ENCODE data around the gene SNN. TPM values are rescaled to one million over a fixed set of nuclear protein-coding genes. Genes with fewer than 3 reads are reported as not detected.
A peak's percentile ranks its signal among the peaks of the same experiment; 100 is the strongest.

Gene SNN
- total and polyA plus RNA-seq, 4 donors, result 58.1 to 223 (median 140) TPM

- H3K9me3 ChIP-seq (ENCODE audit: control insufficient read depth, insufficient read depth, low read length), result no peaks in the 10 kb centered on the region
- no peak overlapping the region for H3K27ac ChIP-seq (ENCODE audit: low read depth, low read length)
- no peak for DNase-seq (ENCODE audit: low read depth in 4 of 6, low spot score in 6 of 6)
- no peaks in the 10 kb centered on the region for H3K27me3 ChIP-seq (ENCODE audit: control insufficient read depth, insufficient read depth, low read length)
- no peak overlapping the region for H3K4me3 ChIP-seq (ENCODE audit: low read depth, low read length)
- peaks cover 47% of the 10 kb centered on the region for H3K36me3 ChIP-seq (ENCODE audit: control insufficient read depth, insufficient read depth, low read length)
- H3K4me1 ChIP-seq (ENCODE audit: control insufficient read depth, insufficient read depth, low read length), result peaks cover 4% of the 10 kb centered on the region
- 96% methylated on average over 9 of the region's 12 CpGs for WGBS (ENCODE audit: insufficient coverage)
These were observed 28.2 kb downstream of the SNN start for GRCh38 chr16:11696266-11697012.

- H3K9me3 ChIP-seq (ENCODE audit: control insufficient read depth, insufficient read depth, low read length), result no peaks in the 10 kb centered on the region
- H3K27ac ChIP-seq (ENCODE audit: low read depth, low read length), result no peak overlapping the region
- 90% methylated on average over 12 of the region's 12 CpGs for WGBS (ENCODE audit: insufficient coverage)
- H3K4me3 ChIP-seq (ENCODE audit: low read depth, low read length), result no peak overlapping the region
- peaks cover 42% of the 10 kb centered on the region for H3K36me3 ChIP-seq (ENCODE audit: control insufficient read depth, insufficient read depth, low read length)
- no peaks in the 10 kb centered on the region for H3K27me3 ChIP-seq (ENCODE audit: control insufficient read depth, insufficient read depth, low read length)
- peak in 1 of 6 donors; percentile 82 for DNase-seq (ENCODE audit: low read depth in 4 of 6, low spot score in 6 of 6)
- H3K4me1 ChIP-seq (ENCODE audit: control insufficient read depth, insufficient read depth, low read length), result no peaks in the 10 kb centered on the region
These were observed 29.1 kb downstream of the SNN start for GRCh38 chr16:11697319-11697718.

DNA sequence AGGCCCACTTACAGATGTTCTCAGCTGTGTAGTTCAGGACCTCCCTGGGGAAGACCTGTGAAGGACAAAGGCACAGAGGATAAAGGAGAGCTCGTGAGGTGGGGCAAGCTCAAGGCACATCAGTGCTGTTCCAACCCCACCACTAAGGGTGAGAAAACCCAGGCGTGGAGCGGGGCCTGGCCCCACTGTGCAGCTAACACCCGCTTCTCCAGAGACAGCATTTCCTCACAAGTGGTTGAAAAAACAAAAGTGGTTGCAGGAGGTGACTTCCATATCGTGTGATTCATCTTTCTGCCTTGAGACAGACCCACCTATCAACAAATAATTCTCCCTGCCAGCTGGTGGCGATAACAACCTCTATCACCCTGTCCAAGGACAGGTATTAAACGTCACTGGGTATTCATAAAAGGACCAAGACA is 30.0 kb downstream of the SNN start:
- DNase-seq (ENCODE audit: low read depth in 4 of 6, low spot score in 6 of 6), result no peak
- Histone ChIP-seq H3K27ac (ENCODE audit: low read depth, low read length) (no peak overlapping the region), H3K36me3 (ENCODE audit: control insufficient read depth, insufficient read depth, low read length) (peaks cover 40% of the 10 kb centered on the region), H3K9me3 (ENCODE audit: control insufficient read depth, insufficient read depth, low read length) (no peaks in the 10 kb centered on the region), H3K27me3 (ENCODE audit: control insufficient read depth, insufficient read depth, low read length) (no peaks in the 10 kb centered on the region), H3K4me1 (ENCODE audit: control insufficient read depth, insufficient read depth, low read length) (no peaks in the 10 kb centered on the region), H3K4me3 (ENCODE audit: low read depth, low read length) (no peak overlapping the region)
- 83% methylated on average over 3 of the region's 7 CpGs for WGBS (ENCODE audit: insufficient coverage)

DNA sequence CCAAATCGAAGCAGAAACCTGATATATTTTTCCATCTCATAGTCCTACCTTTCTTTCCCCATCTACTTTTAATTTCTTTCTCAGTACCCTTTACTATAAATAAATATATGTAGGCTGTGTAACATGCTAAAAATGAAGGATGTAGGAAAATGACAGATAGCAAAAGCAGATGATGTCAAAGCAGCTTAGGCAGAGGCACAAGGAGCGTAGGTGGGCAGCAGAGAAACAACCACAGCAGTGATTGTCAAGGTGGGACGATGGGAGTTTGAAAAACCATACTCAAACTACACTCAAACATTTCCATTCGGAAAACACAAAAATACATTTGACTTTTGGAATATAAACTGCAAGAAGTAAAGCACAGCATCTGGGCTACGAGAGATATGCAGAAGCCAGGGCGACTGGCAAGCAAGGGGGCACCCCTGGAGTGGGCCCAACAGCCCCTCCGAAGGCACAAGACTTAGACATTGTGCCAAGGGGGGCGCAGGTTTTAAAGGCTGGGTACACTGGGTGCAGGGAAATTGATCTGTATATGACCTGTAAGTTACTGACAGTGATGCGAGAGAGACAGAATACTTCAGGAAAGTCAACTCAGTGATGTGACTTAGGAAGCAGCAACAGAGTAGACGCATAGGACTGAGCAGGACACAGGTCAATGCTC is 31.1 kb downstream of the SNN start:
- Histone ChIP-seq H3K36me3 (ENCODE audit: control insufficient read depth, insufficient read depth, low read length) (peaks cover 40% of the 10 kb centered on the region), H3K27ac (ENCODE audit: low read depth, low read length) (no peak overlapping the region), H3K27me3 (ENCODE audit: control insufficient read depth, insufficient read depth, low read length) (no peaks in the 10 kb centered on the region), H3K9me3 (ENCODE audit: control insufficient read depth, insufficient read depth, low read length) (no peaks in the 10 kb centered on the region), H3K4me3 (ENCODE audit: low read depth, low read length) (no peak overlapping the region), H3K4me1 (ENCODE audit: control insufficient read depth, insufficient read depth, low read length) (no peaks in the 10 kb centered on the region)
- DNase-seq (ENCODE audit: low read depth in 4 of 6, low spot score in 6 of 6), result no peak
- 91% methylated on average over 6 of the region's 10 CpGs for WGBS (ENCODE audit: insufficient coverage)

- Histone ChIP-seq H3K4me3 (ENCODE audit: low read depth, low read length) (no peak overlapping the region), H3K36me3 (ENCODE audit: control insufficient read depth, insufficient read depth, low read length) (peaks cover 37% of the 10 kb centered on the region), H3K27ac (ENCODE audit: low read depth, low read length) (no peak overlapping the region), H3K27me3 (ENCODE audit: control insufficient read depth, insufficient read depth, low read length) (no peaks in the 10 kb centered on the region), H3K4me1 (ENCODE audit: control insufficient read depth, insufficient read depth, low read length) (no peaks in the 10 kb centered on the region), H3K9me3 (ENCODE audit: control insufficient read depth, insufficient read depth, low read length) (no peaks in the 10 kb centered on the region)
- no peak for DNase-seq (ENCODE audit: low read depth in 4 of 6, low spot score in 6 of 6)
- 89% methylated on average over 4 of the region's 9 CpGs for WGBS (ENCODE audit: insufficient coverage)
These were observed 32.2 kb downstream of the SNN start for GRCh38 chr16:11700264-11701029.

GRCh38 chr16:11705311-11706025 is 37.2 kb downstream of the SNN start:
- H3K27me3 ChIP-seq (ENCODE audit: control insufficient read depth, insufficient read depth, low read length), result no peaks in the 10 kb centered on the region
- H3K27ac ChIP-seq (ENCODE audit: low read depth, low read length), result no peak overlapping the region
- WGBS (ENCODE audit: insufficient coverage), result no CpG with 5 or more reads among the region's 6 CpGs
- no peak overlapping the region for H3K4me3 ChIP-seq (ENCODE audit: low read depth, low read length)
- H3K9me3 ChIP-seq (ENCODE audit: control insufficient read depth, insufficient read depth, low read length), result no peaks in the 10 kb centered on the region
- peaks cover 2% of the 10 kb centered on the region for H3K36me3 ChIP-seq (ENCODE audit: control insufficient read depth, insufficient read depth, low read length)
- peaks cover 5% of the 10 kb centered on the region for H3K4me1 ChIP-seq (ENCODE audit: control insufficient read depth, insufficient read depth, low read length)
- DNase-seq (ENCODE audit: low read depth in 4 of 6, low spot score in 6 of 6), result peak in 3 of 6 donors; percentile 40 to 78 (median 43)

GRCh38 chr16:11706180-11706742 is 38.0 kb downstream of the SNN start:
- peaks cover 5% of the 10 kb centered on the region for H3K4me1 ChIP-seq (ENCODE audit: control insufficient read depth, insufficient read depth, low read length)
- H3K4me3 ChIP-seq (ENCODE audit: low read depth, low read length), result no peak overlapping the region
- 79% methylated on average over 2 of the region's 5 CpGs for WGBS (ENCODE audit: insufficient coverage)
- no peaks in the 10 kb centered on the region for H3K9me3 ChIP-seq (ENCODE audit: control insufficient read depth, insufficient read depth, low read length)
- peak in 1 of 6 donors; percentile 49 for DNase-seq (ENCODE audit: low read depth in 4 of 6, low spot score in 6 of 6)
- H3K27me3 ChIP-seq (ENCODE audit: control insufficient read depth, insufficient read depth, low read length), result no peaks in the 10 kb centered on the region
- H3K27ac ChIP-seq (ENCODE audit: low read depth, low read length), result peak overlapping the region; percentile 9
- peaks cover 2% of the 10 kb centered on the region for H3K36me3 ChIP-seq (ENCODE audit: control insufficient read depth, insufficient read depth, low read length)

DNA sequence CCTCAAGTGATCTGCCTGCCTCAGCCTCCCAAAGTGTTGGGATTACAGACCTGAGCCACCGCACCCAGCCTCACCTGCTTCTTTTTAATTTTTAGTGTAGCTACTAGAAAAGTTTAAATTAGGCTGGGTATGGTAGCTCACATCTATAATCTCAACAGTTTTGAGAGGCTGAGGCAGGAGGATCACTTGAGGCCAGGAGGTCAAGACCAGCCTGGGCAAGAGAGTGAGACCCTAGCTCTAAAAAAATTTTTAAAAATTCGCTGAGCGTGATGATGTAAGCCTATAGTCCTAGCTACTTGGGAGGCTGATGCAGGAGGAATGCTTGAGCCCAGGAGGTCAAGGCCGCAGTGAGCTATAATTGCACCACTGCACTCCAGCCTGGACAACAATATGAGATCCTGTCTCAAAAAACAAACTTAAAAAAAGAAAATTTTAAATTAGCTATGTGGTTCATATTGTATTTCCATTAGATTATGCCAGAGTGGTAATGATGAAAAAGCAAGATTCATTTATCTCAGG is 39.5 kb downstream of the SNN start:
- Histone ChIP-seq H3K27ac (ENCODE audit: low read depth, low read length) (no peak overlapping the region), H3K4me1 (ENCODE audit: control insufficient read depth, insufficient read depth, low read length) (peaks cover 5% of the 10 kb centered on the region), H3K36me3 (ENCODE audit: control insufficient read depth, insufficient read depth, low read length) (peaks cover 2% of the 10 kb centered on the region), H3K4me3 (ENCODE audit: low read depth, low read length) (no peak overlapping the region), H3K27me3 (ENCODE audit: control insufficient read depth, insufficient read depth, low read length) (no peaks in the 10 kb centered on the region), H3K9me3 (ENCODE audit: control insufficient read depth, insufficient read depth, low read length) (no peaks in the 10 kb centered on the region)
- no peak for DNase-seq (ENCODE audit: low read depth in 4 of 6, low spot score in 6 of 6)
- WGBS (ENCODE audit: insufficient coverage), result 97% methylated on average over 3 of the region's 4 CpGs

DNA sequence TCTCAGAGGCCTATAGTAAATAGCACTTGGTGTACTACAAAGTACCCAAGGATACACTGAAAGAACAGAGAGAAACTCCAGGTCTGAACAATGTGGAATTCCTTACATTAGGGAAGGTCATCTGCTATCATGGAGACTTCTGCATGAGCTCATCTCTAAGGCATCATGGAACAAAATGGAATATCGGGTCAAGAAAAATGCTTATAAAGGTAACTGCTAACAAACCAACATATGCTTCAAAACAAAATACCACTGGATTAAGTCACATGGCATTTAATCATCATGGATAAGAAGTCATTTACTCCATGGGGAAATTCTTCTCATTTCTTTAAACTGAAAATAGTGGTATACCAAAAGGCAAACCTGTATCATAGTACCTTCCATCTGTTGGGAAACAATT is 40.2 kb downstream of the SNN start:
- Histone ChIP-seq H3K9me3 (ENCODE audit: control insufficient read depth, insufficient read depth, low read length) (no peaks in the 10 kb centered on the region), H3K4me1 (ENCODE audit: control insufficient read depth, insufficient read depth, low read length) (peaks cover 5% of the 10 kb centered on the region), H3K27me3 (ENCODE audit: control insufficient read depth, insufficient read depth, low read length) (no peaks in the 10 kb centered on the region), H3K4me3 (ENCODE audit: low read depth, low read length) (no peak overlapping the region), H3K36me3 (ENCODE audit: control insufficient read depth, insufficient read depth, low read length) (peaks cover 5% of the 10 kb centered on the region), H3K27ac (ENCODE audit: low read depth, low read length) (no peak overlapping the region)
- no CpG with 5 or more reads among the region's 1 CpG for WGBS (ENCODE audit: insufficient coverage)
- DNase-seq (ENCODE audit: low read depth in 4 of 6, low spot score in 6 of 6), result no peak
